Activated CD4-positive, alpha-beta T cell treated with anti-CD3 and anti-CD28 coated beads for 36 hours (primary cell): Measurements from ENCODE around the gene RIPK1. TPM values are rescaled to one million over a fixed set of nuclear protein-coding genes. Genes with fewer than 3 reads are reported as not detected.
A peak's percentile ranks its signal among the peaks of the same experiment; 100 is the strongest.
"Not testable (repeated sequence)": the region's sequence is repeated elsewhere in the genome, so short reads cannot be mapped to it uniquely, and the experiment has no call there.

Experiments
- ATAC-seq: fragments of 200-7000 bp; cut with Tn5 transposase; one replicate; pipeline ENCODE4 v1.10.0; 2021; ENCODE audit warnings: mild to moderate bottlenecking, moderate library complexity
- CTCF ChIA-PET: fragments of 350-600 bp; sonication (Branson Sonifier 250); formaldehyde crosslinking; loops from one replicate; lab custom pipeline; 2021; ENCODE audit warnings: antibody characterized with exemption; lab: Charles Lee
- POLR2A ChIA-PET: fragments of 350-600 bp; sonication (Branson Sonifier 250); formaldehyde crosslinking; loops from one replicate; lab custom pipeline; 2021; ENCODE audit warnings: antibody characterized with exemption, inconsistent platforms; lab: Charles Lee
- DNase-seq: peaks from one replicate; pipeline ENCODE4 v3.0.0-alpha.2; 2020
- H3K27ac Mint-ChIP-seq: one replicate; pipeline ENCODE4 v1.8.0; 2021; ENCODE audit warnings: mixed read lengths
- H3K27me3 Mint-ChIP-seq: one replicate; pipeline ENCODE4 v1.8.0; 2021; ENCODE audit warnings: mixed read lengths
- H3K36me3 Mint-ChIP-seq: one replicate; pipeline ENCODE4 v1.8.0; 2021; ENCODE audit warnings: low read depth, mixed read lengths
- H3K4me1 Mint-ChIP-seq: one replicate; pipeline ENCODE4 v1.8.0; 2021; ENCODE audit warnings: mixed read lengths
- H3K4me3 Mint-ChIP-seq: one replicate; pipeline ENCODE4 v1.8.0; 2021; ENCODE audit warnings: mild to moderate bottlenecking, moderate library complexity, mixed read lengths
- H3K9me3 Mint-ChIP-seq: one replicate; pipeline ENCODE4 v1.8.0; 2021; ENCODE audit warnings: low read depth, mixed read lengths
- intact Hi-C, 2 experiments: fragments of 100-400 bp; cut with DNase I in 1 of 2; cut with micrococcal nuclease in 1 of 2; formaldehyde crosslinking; loops; one replicate each; pipeline versions ENCODE4 v1.14.2 to v1.15.1; 2022 to 2024; cut with DNase I, micrococcal nuclease
- total RNA-seq, 2 experiments: library from RNA; stranded (reverse); gene quantifications; one replicate each; pipeline ENCODE4 v1.2.3, GENCODE V29; 2021

The RIPK1 gene
- 10 to 100 TPM; 17.4 to 19.3 TPM for total RNA-seq

DNA sequence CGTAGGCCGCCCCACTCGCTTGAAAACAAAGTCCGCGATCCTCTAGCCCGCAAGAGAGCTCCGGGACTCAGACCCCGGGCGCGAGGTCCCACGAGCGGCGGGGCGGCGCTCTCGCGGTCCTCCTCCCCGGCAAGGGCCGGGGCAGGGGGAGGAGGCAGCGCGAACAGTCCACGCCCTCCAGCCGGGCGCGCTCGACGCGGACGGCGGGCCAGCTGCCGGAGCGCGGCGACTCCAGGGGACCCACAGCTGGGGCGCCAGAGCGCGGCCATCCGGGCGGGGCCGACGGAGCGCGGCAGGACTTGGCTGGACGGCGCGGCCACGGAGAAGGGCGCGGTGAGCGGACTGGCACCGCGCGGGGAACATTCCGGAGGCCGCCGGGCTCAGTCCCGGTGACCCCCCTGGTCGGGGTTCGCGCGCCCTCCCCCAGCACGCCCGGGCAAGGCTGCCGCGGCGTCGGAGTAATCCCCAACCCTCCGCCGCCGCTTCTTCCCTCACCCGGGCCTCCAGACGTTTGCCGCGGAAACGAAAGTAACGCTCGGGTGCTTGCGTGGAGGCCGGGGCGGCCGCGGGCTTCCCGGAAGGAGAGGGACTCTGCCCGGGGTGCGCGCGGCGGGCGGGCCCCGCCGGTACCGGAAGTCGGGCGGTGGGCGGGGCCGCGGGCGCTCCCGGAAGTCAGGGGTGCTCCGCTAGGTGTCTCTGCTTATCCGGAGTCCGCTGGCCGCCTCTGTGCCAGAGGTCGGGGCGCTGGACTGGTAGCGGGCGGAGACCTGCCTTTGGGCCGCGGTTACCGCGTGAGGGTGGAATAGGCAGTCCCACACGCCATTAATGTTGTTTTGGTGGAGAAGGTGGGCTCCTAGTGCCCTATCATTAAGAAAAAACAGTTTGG, at the start of gene RIPK1:
RIPK1 (plus strand) TSS at position 166 of the 886 bp plus-strand sequence. CDS start 8,330 bp downstream, outside the sequence.
- POLR2A ChIA-PET, result interaction anchor here (0.5 to 1.3 kb wide), 4 partner anchors 69 to 303 kb away, joined by 3 to 10 read pairs (median 4); partner anchors contain the start of genes NQO2 and WRNIP1
- DNase-seq (peak; percentile 97), ATAC-seq (peak; percentile 84)
- no peaks in the 10 kb centered on the region for H3K27me3 Mint-ChIP-seq
- H3K27ac Mint-ChIP-seq, result peak within 1 kb of the TSS; percentile 98
- CTCF ChIA-PET, result interaction anchor here (0.7 to 2.6 kb wide), 8 partner anchors 10 to 300 kb away, joined by 3 to 11 read pairs (median 6); partner anchors contain the start of gene NQO2
- H3K4me3 Mint-ChIP-seq, result peak within 1 kb of the TSS; percentile 96
- peaks cover 19% of the 10 kb centered on the region for H3K36me3 Mint-ChIP-seq
- peaks cover 61% of the 10 kb centered on the region for H3K4me1 Mint-ChIP-seq
- no peaks in the 10 kb centered on the region for H3K9me3 Mint-ChIP-seq
- intact Hi-C loops, result loop anchor here (1.0 to 5.0 kb wide), 17 partner anchors 15 to 1709 kb away; partner anchors contain the start of genes BPHL (in 2 of the 2), SERPINB1 (in 2 of the 2), WRNIP1 (in 2 of the 2) and CDYL (in 1 of the 2)

DNA sequence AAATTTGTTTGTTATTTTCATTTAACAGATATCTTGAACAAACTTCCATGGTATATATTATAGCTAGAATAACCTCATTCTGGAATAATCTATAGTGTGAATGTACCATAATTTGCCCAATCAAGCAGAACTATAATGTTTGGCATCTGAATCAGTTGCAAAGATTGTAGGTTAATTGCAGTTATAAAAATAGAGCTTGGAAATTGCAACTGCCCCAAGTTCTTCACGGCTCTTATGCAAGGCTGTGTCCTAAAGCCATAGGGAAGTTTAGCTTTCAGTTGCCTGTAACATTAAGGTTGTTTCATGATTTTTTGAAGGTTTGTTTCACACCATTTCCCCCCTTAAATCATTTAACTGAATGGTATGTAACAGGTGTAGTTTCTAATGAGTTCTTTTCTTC, 49.2 kb upstream of the RIPK1 start:
- Mint-ChIP-seq H3K27me3 (no peaks in the 10 kb centered on the region), H3K4me1 (peaks cover 20% of the 10 kb centered on the region), H3K36me3 (peaks cover 41% of the 10 kb centered on the region), H3K27ac (no peak overlapping the region), H3K4me3 (no peak overlapping the region), H3K9me3 (peaks cover 3% of the 10 kb centered on the region)
- ChIA-PET POLR2A (no interaction called here), CTCF (interaction anchor here (0.6 to 1.0 kb wide), 3 partner anchors 19 to 135 kb away, joined by 3 read pairs; partner anchors contain the start of gene NQO2)
- ATAC-seq, result no peak
- DNase-seq, result no peak
- intact Hi-C loops, result no loop called here

DNA sequence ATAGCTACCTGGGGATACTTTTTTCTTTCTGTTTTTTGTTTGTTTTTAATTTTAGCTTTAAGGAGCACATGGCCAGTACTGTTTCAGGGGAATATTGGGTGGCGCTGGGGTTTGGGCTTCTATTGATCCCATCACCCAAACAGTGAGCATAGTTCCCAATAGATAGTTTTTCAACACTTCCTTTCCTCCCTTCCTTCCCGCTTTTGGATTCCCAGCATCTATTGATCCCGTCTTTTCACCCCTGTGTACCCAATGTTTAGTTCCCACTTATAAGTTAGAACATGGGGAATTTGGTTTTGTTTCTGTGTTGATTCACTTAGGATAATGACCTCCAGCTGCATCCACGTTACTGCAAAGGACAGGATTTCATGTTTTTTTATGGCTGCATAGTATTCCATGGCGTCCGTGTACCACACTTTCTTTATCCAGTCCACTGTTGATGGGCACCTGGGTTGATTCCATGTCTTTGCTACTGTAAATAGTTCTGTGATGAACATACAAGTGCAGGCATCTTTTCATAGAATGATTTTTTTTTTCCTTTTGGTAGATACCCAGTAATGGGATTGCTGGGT, 48.5 kb upstream of the RIPK1 start:
- ChIA-PET CTCF (interaction anchor here (0.6 to 1.6 kb wide), 8 partner anchors 12 to 1428 kb away, joined by 3 to 9 read pairs (median 3); partner anchors contain the start of gene NQO2), POLR2A (no interaction called here)
- H3K27me3 Mint-ChIP-seq, result no peaks in the 10 kb centered on the region
- peaks cover 28% of the 10 kb centered on the region for H3K4me1 Mint-ChIP-seq
- H3K9me3 Mint-ChIP-seq, result peaks cover 3% of the 10 kb centered on the region
- no peak for ATAC-seq
- DNase-seq, result no peak
- intact Hi-C loops, result no loop called here
- H3K4me3 Mint-ChIP-seq, result no peak overlapping the region
- H3K27ac Mint-ChIP-seq, result peak overlapping the region; percentile 3
- peaks cover 35% of the 10 kb centered on the region for H3K36me3 Mint-ChIP-seq

DNA sequence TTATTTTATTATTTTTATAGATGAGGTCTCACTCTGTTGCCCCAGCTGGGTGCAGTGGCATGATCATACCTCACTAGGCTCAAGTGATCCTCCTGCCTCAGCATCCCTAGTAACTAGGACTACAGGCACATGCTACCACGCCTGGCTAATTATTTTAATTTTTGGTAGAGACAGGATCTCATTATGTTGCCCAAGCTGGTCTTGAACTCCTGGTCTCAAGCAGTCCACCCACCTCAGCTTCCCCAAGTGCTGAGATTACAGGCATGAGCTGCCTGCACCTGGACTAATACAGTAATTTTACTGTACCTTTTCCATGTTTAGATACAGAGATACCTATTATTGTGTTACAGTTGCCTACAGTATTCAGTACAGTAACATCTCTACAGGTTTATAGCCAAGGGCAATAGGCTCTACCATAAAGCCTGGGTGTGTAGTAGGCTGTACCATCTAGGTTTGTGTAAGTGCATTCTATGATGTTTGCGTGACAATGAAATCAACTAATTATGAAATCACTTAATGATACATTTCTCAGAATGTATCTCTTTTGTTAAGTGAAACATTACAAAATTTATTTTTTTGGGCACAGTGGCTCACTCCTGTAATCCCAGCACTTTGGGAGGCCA, 47.2 kb upstream of the RIPK1 start:
- intact Hi-C loops, H3K27me3 Mint-ChIP-seq, H3K4me3 Mint-ChIP-seq, H3K27ac Mint-ChIP-seq, DNase-seq, ATAC-seq, POLR2A ChIA-PET, H3K9me3 Mint-ChIP-seq: not testable (repeated sequence)
- Mint-ChIP-seq H3K36me3 (peaks cover 31% of the 10 kb centered on the region), H3K4me1 (peaks cover 38% of the 10 kb centered on the region)
- CTCF ChIA-PET, result interaction anchor here (1.0 to 1.6 kb wide), 3 partner anchors 11 to 239 kb away, joined by 3 to 9 read pairs (median 4); no protein-coding TSS in a partner anchor

DNA sequence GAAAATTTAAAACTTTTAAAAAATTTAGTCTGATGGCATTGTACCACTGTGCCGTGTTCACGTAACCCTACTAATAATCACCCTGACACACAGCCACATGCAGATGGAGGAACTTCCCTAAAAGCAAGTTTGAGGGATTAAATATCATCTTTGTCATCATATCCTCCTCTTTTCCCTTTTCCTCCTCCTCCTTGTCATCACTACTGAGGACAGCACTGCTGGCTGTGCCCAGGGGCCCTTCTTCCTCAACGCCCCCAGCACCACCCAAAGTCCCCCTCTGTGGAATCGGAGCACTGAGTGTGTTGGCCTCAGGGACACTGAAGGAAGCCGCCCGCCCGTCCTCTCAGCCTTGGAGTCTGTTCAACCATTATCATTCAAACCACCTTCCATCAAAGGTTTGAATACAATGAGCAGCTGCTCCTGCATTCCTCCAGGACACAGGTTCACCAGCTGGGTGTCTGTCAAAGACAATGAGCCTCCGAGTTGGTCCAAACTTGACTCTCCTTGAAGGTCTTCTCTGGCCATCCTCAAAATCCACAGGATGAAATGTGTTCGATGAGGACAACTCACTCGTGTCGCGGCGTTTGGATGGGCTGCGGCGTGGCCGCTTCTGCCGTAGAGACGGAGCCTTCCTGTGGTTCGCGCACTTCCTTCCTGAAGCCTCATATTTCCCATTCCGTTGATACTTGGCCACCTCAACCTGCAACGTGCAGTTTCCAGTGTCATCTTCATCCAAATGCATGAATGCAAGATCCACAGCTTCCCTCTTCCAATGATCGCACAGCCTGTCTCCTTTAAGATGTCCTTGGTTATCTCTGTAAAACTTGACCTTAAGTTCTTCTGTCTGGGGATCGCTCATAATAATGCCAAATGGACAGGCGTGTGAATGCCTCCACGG, 45.3 kb upstream of the RIPK1 start:
- Mint-ChIP-seq H3K4me3 (peak overlapping the region; percentile 78), H3K27ac (peak overlapping the region; percentile 95), H3K36me3 (peaks cover 25% of the 10 kb centered on the region), H3K9me3 (peaks cover 3% of the 10 kb centered on the region), H3K4me1 (peaks cover 53% of the 10 kb centered on the region), H3K27me3 (no peaks in the 10 kb centered on the region)
- ChIA-PET CTCF (interaction anchor here (0.9 to 1.5 kb wide), 5 partner anchors 21 to 256 kb away, joined by 3 to 4 read pairs (median 3); partner anchors contain the start of genes NQO2 and SERPINB1), POLR2A (interaction anchor here (0.9 to 1.2 kb wide), 3 partner anchors 22 to 33 kb away, joined by 3 to 4 read pairs (median 3); no protein-coding TSS in a partner anchor)
- intact Hi-C loops, result loop anchor here (1.0 to 2.0 kb wide), 4 partner anchors 24 to 95 kb away; partner anchors contain the start of genes BPHL (in 1 of the 2), NQO2 (in 1 of the 2) and RIPK1 (in 1 of the 2)
- ATAC-seq, result peak; percentile 7
- DNase-seq, result peak; percentile 52

DNA sequence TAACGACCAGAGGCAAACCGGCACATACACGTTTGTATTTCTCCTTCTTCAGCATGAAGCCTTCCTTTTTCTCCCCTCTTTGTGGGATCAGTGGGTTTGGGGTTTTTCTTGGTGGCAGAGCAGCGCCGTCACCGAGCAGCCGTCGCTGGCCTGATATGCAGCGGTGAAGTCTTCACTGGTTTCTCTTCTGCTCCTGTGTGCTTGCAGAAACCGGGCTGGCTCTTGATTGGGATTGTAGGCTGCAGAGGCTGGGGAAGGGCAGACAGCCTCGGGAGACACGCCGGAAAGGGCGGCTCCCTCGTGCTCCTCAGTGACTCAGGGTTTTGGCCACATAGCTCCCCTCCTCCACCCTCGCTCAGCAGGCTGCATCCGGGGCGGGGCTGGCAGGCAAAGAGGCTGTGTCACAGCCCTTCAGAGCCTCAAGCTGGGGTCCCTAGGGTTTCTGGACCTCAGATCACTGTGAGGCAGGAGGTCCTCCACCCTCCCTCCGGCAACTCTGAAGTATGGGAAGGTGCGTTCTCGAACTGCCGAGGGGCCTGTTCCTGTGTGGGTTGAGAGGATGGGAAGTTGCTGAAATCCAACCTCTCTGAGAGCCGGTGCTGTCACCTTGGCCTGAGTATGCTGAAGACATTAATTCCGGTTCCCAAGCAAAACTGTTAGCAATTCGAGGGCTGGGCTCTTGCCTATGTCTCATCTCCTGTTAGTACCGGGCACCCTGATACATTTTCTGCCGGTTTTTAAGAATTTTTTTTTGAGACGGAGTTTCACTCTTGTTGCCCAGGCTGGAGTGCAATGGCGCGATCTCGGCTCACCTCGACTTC, 44.4 kb upstream of the RIPK1 start:
- peak overlapping the region; percentile 78 for H3K4me3 Mint-ChIP-seq
- POLR2A ChIA-PET, result interaction anchor here (0.6 to 1.2 kb wide), 4 partner anchors 13 to 34 kb away, joined by 3 to 4 read pairs (median 3); no protein-coding TSS in a partner anchor
- intact Hi-C loops, result loop anchor here (1.0 to 2.0 kb wide), 6 partner anchors 25 to 259 kb away; partner anchors contain the start of genes BPHL (in 2 of the 2), NQO2 (in 2 of the 2), RIPK1 (in 1 of the 2) and WRNIP1 (in 1 of the 2)
- H3K36me3 Mint-ChIP-seq, result peaks cover 23% of the 10 kb centered on the region
- H3K4me1 Mint-ChIP-seq, result peaks cover 62% of the 10 kb centered on the region
- H3K27ac Mint-ChIP-seq, result peak overlapping the region; percentile 95
- peak; percentile 86 for ATAC-seq
- CTCF ChIA-PET, result interaction anchor here (0.6 to 1.5 kb wide), 7 partner anchors 11 to 257 kb away, joined by 3 to 4 read pairs (median 3); partner anchors contain the start of genes NQO2 and SERPINB1
- H3K27me3 Mint-ChIP-seq, result no peaks in the 10 kb centered on the region
- DNase-seq, result peak; percentile 95
- H3K9me3 Mint-ChIP-seq, result peaks cover 3% of the 10 kb centered on the region

DNA sequence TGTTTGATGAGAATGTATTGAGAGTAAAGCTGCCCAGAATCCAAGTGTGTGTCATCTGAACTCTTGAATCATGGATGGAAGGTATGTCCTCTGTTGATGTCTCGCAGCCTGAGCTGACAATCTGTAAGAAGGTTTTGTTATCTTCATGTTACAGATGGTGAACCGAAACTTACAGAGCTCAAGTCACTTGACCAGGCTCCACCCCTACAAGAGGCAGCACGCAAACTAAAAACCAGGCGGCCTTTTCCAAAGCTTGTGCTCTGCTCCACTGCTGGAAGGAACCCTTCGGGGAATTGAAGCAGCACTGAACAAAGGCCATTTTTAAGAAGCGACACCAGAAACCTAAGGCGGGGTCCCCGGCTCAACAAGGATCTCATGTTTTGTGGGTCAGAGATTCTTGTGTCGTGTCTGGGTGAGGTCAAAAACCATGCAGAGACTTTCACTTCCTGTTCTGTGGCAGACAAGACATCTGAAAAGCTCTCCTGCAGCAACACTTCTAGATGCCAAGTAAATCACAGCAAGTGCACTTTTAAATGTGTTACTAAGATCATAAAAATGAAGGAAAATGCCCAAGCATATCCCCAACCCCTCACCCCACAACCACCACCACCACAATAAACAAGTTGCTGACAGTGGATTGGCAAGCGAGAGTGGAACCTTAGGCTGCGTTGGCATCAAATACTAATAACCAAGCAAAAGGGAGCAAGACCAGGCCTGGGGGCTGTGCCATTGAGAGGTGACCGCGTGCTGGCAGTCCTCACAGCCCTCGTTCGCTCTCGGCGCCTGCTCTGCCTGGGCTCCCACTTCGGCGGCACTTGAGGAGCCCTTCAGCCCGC, 41.3 kb upstream of the RIPK1 start:
- H3K9me3 Mint-ChIP-seq, result peaks cover 3% of the 10 kb centered on the region
- H3K27me3 Mint-ChIP-seq, result peaks cover 3% of the 10 kb centered on the region
- ChIA-PET CTCF (interaction anchor here (0.9 to 2.6 kb wide), 9 partner anchors 11 to 277 kb away, joined by 3 to 10 read pairs (median 3); no protein-coding TSS in a partner anchor), POLR2A (interaction anchor here (0.6 to 1.0 kb wide), 3 partner anchors 26 to 87 kb away, joined by 3 to 4 read pairs (median 3); no protein-coding TSS in a partner anchor)
- H3K36me3 Mint-ChIP-seq, result peaks cover 12% of the 10 kb centered on the region
- DNase-seq, result peak; percentile 56
- peaks cover 65% of the 10 kb centered on the region for H3K4me1 Mint-ChIP-seq
- intact Hi-C loops, result loop anchor here in 1 of 2 experiments (1.0 kb wide), 1 partner anchor 25 kb away; no protein-coding TSS in a partner anchor
- H3K4me3 Mint-ChIP-seq, result peak overlapping the region; percentile 15
- ATAC-seq, result peak; percentile 50
- peak overlapping the region; percentile 87 for H3K27ac Mint-ChIP-seq

DNA sequence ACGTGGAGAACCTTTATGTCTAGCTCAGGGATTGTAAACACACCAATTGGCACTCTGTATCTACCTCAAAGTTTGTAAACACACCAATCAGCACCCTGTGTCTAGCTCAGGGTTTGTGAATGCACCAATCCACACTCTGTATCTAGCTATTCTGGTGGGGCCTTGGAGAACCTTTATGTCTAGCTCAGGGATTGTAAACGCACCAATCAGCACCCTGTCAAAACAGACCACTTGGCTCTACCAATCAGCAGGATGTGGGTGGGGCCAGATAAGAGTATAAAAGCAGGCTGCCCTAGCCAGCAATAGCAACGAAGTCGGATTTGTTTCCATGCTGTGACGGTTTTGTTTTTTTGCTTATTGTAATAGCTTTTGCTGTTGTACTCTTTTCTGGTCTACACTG, 40.1 kb upstream of the RIPK1 start:
- H3K4me1 Mint-ChIP-seq, result peaks cover 59% of the 10 kb centered on the region
- DNase-seq, H3K9me3 Mint-ChIP-seq, H3K27me3 Mint-ChIP-seq, intact Hi-C loops, H3K36me3 Mint-ChIP-seq: not testable (repeated sequence)
- CTCF ChIA-PET, result interaction anchor here (0.6 to 2.6 kb wide), 5 partner anchors 10 to 237 kb away, joined by 3 to 10 read pairs (median 4); no protein-coding TSS in a partner anchor
- POLR2A ChIA-PET, result interaction anchor here (0.6 to 1.7 kb wide), 5 partner anchors 36 to 186 kb away, joined by 3 to 7 read pairs (median 4); partner anchors contain the start of gene SERPINB1
- ATAC-seq, result peak; percentile 8
- H3K4me3 Mint-ChIP-seq, result peak overlapping the region; percentile 19
- H3K27ac Mint-ChIP-seq, result peak overlapping the region; percentile 74
